Nephron (organoid): ENCODE measurements around the gene CFAP46.
A peak's percentile ranks its signal among the peaks of the same experiment; 100 is the strongest.

Source experiments
- H3K27ac Mint-ChIP-seq, 3 experiments: 2 replicates each; pipeline ENCODE4 v1.8.0; 2020; ENCODE audit warnings: mixed read lengths in 3 of 3, mild to moderate bottlenecking in 2 of 3, moderate library complexity in 1 of 3
- H3K27me3 Mint-ChIP-seq: 2 replicates; pipeline ENCODE4 v1.8.0; 2021; ENCODE audit warnings: low read depth, mild to moderate bottlenecking, moderate library complexity, mixed read lengths
- H3K36me3 Mint-ChIP-seq: 2 replicates; pipeline ENCODE4 v1.8.0; 2020; ENCODE audit warnings: low read depth, mixed read lengths
- H3K4me1 Mint-ChIP-seq: 2 replicates; pipeline ENCODE4 v1.8.0; 2020; ENCODE audit warnings: mixed read lengths
- H3K4me3 Mint-ChIP-seq, 3 experiments: 2 replicates each; pipeline ENCODE4 v1.8.0; 2020; ENCODE audit warnings: mild to moderate bottlenecking in 3 of 3, mixed read lengths in 3 of 3, moderate library complexity in 2 of 3
- H3K9me3 Mint-ChIP-seq: 2 replicates; pipeline ENCODE4 v1.8.0; 2020; ENCODE audit warnings: mixed read lengths
- CTCF ChIP-seq, 3 experiments: fragments of 200-600 bp; sonication (generic); IDR thresholded peaks; one replicate each; pipeline ENCODE4 v1.5.0; 2021; ENCODE audit warnings: antibody characterized with exemption in 3 of 3; ENCODE audit not compliant: unreplicated experiment in 3 of 3

The CFAP46 gene

GRCh38 chr10:132783165-132783939 is 159.0 kb downstream of the CFAP46 start:
- Mint-ChIP-seq H3K4me1 (peaks cover 5% of the 10 kb centered on the region), H3K36me3 (peaks cover 28% of the 10 kb centered on the region), H3K9me3 (no peaks in the 10 kb centered on the region), H3K27me3 (peaks cover 69% of the 10 kb centered on the region), H3K27ac (no peak overlapping the region), H3K4me3 (peak overlapping the region; percentile 50 to 74 (median 59))
- no peak for TF ChIP-seq CTCF (IDR thresholded peaks at IDR 0.05; ENCODE audit: unreplicated experiment in 3 of 3)

GRCh38 chr10:132781556-132781955 is 160.8 kb downstream of the CFAP46 start:
- Mint-ChIP-seq H3K9me3 (no peaks in the 10 kb centered on the region), H3K27me3 (peaks cover 56% of the 10 kb centered on the region), H3K4me3 (no peak overlapping the region), H3K36me3 (peaks cover 28% of the 10 kb centered on the region), H3K27ac (no peak overlapping the region), H3K4me1 (peaks cover 5% of the 10 kb centered on the region)
- no peak for TF ChIP-seq CTCF (IDR thresholded peaks at IDR 0.05; ENCODE audit: unreplicated experiment in 3 of 3)

- no peak for TF ChIP-seq CTCF (IDR thresholded peaks at IDR 0.05; ENCODE audit: unreplicated experiment in 3 of 3)
- Mint-ChIP-seq H3K4me1 (peaks cover 5% of the 10 kb centered on the region), H3K27me3 (peaks cover 51% of the 10 kb centered on the region), H3K4me3 (no peak overlapping the region), H3K27ac (no peak overlapping the region), H3K9me3 (no peaks in the 10 kb centered on the region), H3K36me3 (peaks cover 28% of the 10 kb centered on the region)
Measured at GRCh38 chr10:132780356-132780755, 162.0 kb downstream of the CFAP46 start.

GRCh38 chr10:132779549-132780294 is 162.6 kb downstream of the CFAP46 start:
- H3K36me3 Mint-ChIP-seq, result peaks cover 28% of the 10 kb centered on the region

GRCh38 chr10:132777441-132777840 is 164.9 kb downstream of the CFAP46 start:
- Mint-ChIP-seq H3K27ac (no peak overlapping the region), H3K4me3 (no peak overlapping the region), H3K4me1 (peaks cover 10% of the 10 kb centered on the region), H3K27me3 (peaks cover 25% of the 10 kb centered on the region), H3K36me3 (peaks cover 26% of the 10 kb centered on the region), H3K9me3 (no peaks in the 10 kb centered on the region)
- TF ChIP-seq CTCF (IDR thresholded peaks at IDR 0.05; ENCODE audit: unreplicated experiment in 3 of 3), result no peak

More at GRCh38 chr10:132779549-132780294, 162.6 kb downstream of the CFAP46 start:
- Mint-ChIP-seq H3K4me1 (peaks cover 5% of the 10 kb centered on the region), H3K4me3 (no peak overlapping the region), H3K27me3 (peaks cover 46% of the 10 kb centered on the region), H3K9me3 (no peaks in the 10 kb centered on the region), H3K27ac (no peak overlapping the region)
- no peak for TF ChIP-seq CTCF (IDR thresholded peaks at IDR 0.05; ENCODE audit: unreplicated experiment in 3 of 3)
